Small intestine (tissue), 7 donors: ENCODE results near the gene CBX2. TPM values are rescaled to one million over a fixed set of nuclear protein-coding genes. Genes with fewer than 3 reads are reported as not detected.
A peak's percentile ranks its signal among the peaks of the same experiment; 100 is the strongest.

ENCODE experiments used
- DNase-seq, 2 donors: peaks; one replicate each; pipeline versions ENCODE4 v3.0.0 to v3.0.0-alpha.2; 2013
- FAIRE-seq: peaks from 2 replicates; lab custom pipeline; 2012; peaks lifted over from hg19 to GRCh38; lab: Jason Lieb, UNC
- H3K27ac ChIP-seq, 3 donors: one replicate each; pipeline ENCODE4 v1.5.1; 2013; ENCODE audit warnings: low read length in 2 of 3, mild to moderate bottlenecking in 2 of 3, control low read depth in 1 of 3, inconsistent platforms in 1 of 3, low read depth in 1 of 3, moderate library complexity in 1 of 3
- H3K27me3 ChIP-seq, 3 donors: one replicate each; pipeline ENCODE4 v1.6.1; 2013; ENCODE audit warnings: low read length in 3 of 3, inconsistent platforms in 1 of 3; ENCODE audit not compliant: control insufficient read depth in 3 of 3, insufficient read depth in 3 of 3
- H3K36me3 ChIP-seq, 3 donors: one replicate each; pipeline ENCODE4 v1.6.1; 2013; ENCODE audit warnings: low read length in 3 of 3, inconsistent platforms in 1 of 3, low read depth in 1 of 3, mild to moderate bottlenecking in 1 of 3, moderate library complexity in 1 of 3; ENCODE audit not compliant: control insufficient read depth in 3 of 3, insufficient read depth in 2 of 3
- H3K4me1 ChIP-seq, 3 donors: one replicate each; pipeline ENCODE4 v1.6.1; 2013; ENCODE audit warnings: low read length in 2 of 3, inconsistent platforms in 1 of 3, low read depth in 1 of 3, mild to moderate bottlenecking in 1 of 3, moderate library complexity in 1 of 3; ENCODE audit not compliant: control insufficient read depth in 3 of 3, insufficient read depth in 2 of 3
- H3K4me3 ChIP-seq, 3 donors: one replicate each; pipeline ENCODE4 v1.5.1; 2013; ENCODE audit warnings: low read length in 3 of 3, control low read depth in 1 of 3, inconsistent platforms in 1 of 3, low read depth in 1 of 3, mild to moderate bottlenecking in 1 of 3, moderate library complexity in 1 of 3
- H3K9me3 ChIP-seq, 2 donors: one replicate each; pipeline ENCODE4 v1.6.1; 2013; ENCODE audit warnings: low read depth in 1 of 2, low read length in 1 of 2; ENCODE audit not compliant: control insufficient read depth in 2 of 2, insufficient read depth in 1 of 2
- WGBS, 3 donors: extraction: QIAGEN DNeasy Blood & Tissue Kit; methylation state at CpG; one replicate each; pipeline ENCODE4 v1.1.7; 2013; 5-methylcytosine and 5-hydroxymethylcytosine counted together
- polyA plus RNA-seq, 4 donors: library from polyadenylated mRNA; stranded (reverse) in 3 of 4; unstranded in 1 of 4; fragments of 200-250 nt in 3 of 4; fragments of 120-200 nt in 1 of 4; gene quantifications; one replicate each; pipeline versions ENCODE4 v1.2.1 to v1.2.3, GENCODE V29; 2013
- donor health status: healthy with polysubstance abuse.
- donor health status: control.
- donor health status: control.
- donor health status: Bipolar disorder and iron deficiency.
- donor health status: healthy.

CBX2 gene
- polyA plus RNA-seq, 4 donors: 0.22 to 12.0 (median 2.1) TPM

DNA sequence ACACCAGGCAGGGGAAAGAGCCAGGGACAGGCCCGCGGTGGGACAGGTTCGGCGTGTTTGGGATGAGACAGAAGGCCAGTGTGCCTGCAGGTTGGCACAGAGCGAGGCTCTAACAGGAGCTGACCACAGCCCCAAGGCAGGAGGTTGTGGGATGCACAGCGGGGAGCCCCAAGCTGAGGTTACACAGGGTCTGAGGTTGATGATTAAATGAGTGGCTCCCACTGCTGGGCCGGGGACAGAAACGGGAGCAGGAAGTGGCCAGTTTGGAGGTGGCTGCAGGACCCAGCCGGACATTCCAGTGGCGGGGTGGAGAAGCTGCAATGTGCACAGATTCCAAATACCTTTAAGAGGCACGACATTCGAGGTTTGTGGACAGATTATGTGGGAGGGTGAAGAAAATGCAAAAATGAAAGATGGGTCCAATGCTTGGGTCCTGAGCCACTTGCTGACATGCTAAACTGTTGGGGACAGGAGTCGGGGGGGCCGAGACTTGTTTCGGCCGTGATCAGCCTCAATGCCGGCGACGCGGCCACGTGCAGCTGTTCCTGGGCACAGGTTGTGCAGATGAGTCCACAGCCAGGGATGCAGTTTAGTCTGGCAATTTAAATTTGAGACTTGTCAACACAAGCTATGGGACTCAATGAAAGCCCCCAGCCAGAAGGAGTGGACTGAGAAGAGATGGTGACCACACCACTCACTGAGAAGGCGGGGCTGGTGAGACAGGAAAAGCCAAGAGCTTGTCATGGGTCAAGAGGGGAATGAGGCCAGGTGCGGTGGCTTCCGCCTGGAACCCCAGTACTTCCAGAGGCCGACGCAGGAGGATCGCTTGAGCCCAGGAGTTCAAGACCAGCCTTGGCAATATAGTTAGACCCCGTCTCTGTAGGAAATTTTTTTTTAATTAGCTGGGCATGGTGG lies 38.5 kb upstream of the CBX2 start:
- 81 to 90% (median 82%) methylated on average over 28 of the region's 28 CpGs for WGBS, 3 donors
- DNase-seq (no peak), FAIRE-seq (no peak)
- peaks cover 0 to 7% (median 0%) of the 10 kb centered on the region in 3 donors for H3K27me3 ChIP-seq
- H3K4me1 ChIP-seq: peaks cover 0 to 64% (median 3%) of the 10 kb centered on the region in 3 donors
- peaks cover 0 to 9% of the 10 kb centered on the region in 2 donors for H3K9me3 ChIP-seq
- peak overlapping the region in 1 of 3 donors; percentile 86 for H3K27ac ChIP-seq
- no peak overlapping the region for H3K4me3 ChIP-seq
- peaks cover 0 to 58% (median 5%) of the 10 kb centered on the region in 3 donors for H3K36me3 ChIP-seq

DNA sequence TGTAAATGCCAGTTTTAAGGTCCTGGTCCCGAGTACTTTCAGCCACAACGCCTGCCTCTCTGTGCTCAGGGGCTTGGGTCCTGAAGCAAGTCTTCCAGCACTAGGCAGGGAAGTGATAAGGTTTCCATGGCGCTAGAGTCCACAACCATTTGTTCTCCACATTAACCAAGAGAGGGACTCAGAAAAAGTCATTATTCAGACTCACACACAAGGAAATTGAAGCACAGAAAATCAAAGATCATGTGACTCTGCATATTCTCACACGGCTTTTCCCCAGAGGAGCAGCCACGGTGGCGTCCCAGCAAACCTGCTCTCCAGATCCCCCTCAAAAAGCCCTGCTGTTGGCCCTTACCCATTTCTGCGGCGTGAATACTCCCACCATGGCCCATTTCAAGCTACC lies 37.5 kb upstream of the CBX2 start:
- DNase-seq (peak; percentile 74 to 88), FAIRE-seq (no peak)
- Histone ChIP-seq H3K9me3 (peaks cover 0 to 1% of the 10 kb centered on the region in 2 donors), H3K4me1 (peaks cover 0 to 68% (median 3%) of the 10 kb centered on the region in 3 donors), H3K4me3 (peak overlapping the region in 1 of 3 donors; percentile 26), H3K27me3 (peaks cover 0 to 6% (median 0%) of the 10 kb centered on the region in 3 donors), H3K36me3 (peaks cover 0 to 48% (median 0%) of the 10 kb centered on the region in 3 donors), H3K27ac (peak overlapping the region in 1 of 3 donors; percentile 86)
- 9 to 29% (median 17%) methylated on average over 8 of the region's 8 CpGs for WGBS, 3 donors

DNA sequence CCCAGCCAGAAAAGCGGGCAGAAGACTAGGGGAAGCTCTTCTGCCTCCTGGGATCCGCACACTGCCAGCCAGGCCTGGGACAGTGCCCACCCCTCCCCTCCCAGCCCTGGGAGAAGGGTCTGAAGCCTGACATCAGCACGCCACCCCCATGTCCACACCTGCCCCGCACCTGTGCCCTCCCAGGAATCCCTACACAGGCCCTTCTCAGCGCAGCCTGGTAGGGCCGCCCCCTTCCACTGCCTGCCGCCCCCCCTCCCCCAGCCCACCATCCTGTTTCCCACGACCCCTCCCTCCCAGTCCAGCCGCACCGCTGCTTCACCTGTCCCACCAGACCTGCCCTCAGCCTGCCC lies 36.6 kb upstream of the CBX2 start:
- Histone ChIP-seq H3K27ac (peak overlapping the region in 1 of 3 donors; percentile 86), H3K27me3 (peaks cover 0 to 6% (median 2%) of the 10 kb centered on the region in 3 donors), H3K36me3 (peaks cover 0 to 38% (median 0%) of the 10 kb centered on the region in 3 donors), H3K4me3 (peak overlapping the region in 1 of 3 donors; percentile 42), H3K9me3 (no peaks in the 10 kb centered on the region), H3K4me1 (peaks cover 0 to 71% (median 3%) of the 10 kb centered on the region in 3 donors)
- FAIRE-seq (no peak), DNase-seq (peak in 1 of 2 donors; percentile 31)
- 35 to 57% (median 54%) methylated on average over 7 to 10 of the region's 10 CpGs for WGBS, 3 donors

DNA sequence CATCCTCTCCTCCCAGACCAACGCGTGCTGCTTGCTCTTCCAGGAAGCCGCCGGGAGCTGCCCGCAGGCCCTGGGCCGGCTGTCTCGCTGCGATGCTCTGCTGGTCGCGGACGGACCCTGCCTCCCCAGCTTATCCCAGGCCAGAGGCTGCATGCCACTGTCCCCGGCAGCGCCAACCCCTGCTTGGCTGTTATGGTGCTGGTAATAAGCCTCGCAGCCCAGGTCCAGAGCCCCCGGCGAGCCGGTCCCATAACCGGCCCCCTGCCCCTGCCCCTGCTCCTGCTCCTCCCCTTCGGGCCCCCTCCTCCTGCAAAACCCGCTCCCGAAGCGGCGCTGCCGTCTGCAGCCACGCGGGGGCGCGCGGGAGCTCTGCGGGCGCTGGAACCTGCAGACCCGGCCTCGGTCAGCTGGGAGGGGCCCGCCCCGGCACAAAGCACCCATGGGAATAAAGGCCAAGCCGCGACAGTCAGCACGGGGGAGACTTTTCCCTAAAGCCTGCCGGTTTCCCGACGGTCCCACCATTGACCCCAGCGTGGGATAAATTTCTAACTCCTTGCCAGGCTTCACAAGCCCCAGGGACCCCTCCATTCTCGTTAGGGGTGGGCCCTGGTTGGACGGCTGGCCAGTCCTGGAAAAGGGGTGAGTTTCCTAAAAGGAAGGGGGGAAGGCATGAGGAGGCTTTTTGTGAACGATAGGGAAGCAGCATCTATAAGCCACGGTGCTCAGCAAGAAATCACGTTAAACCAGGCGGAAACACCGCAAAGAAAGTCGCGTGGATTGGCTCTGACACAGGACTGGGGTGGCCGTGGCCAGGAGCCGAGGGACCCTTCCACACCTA lies 36.0 kb upstream of the CBX2 start:
- Histone ChIP-seq H3K27me3 (peaks cover 0 to 10% (median 8%) of the 10 kb centered on the region in 3 donors), H3K9me3 (no peaks in the 10 kb centered on the region), H3K4me1 (peaks cover 0 to 74% (median 3%) of the 10 kb centered on the region in 3 donors), H3K27ac (peak overlapping the region in 1 of 3 donors; percentile 86), H3K36me3 (peaks cover 0 to 32% (median 0%) of the 10 kb centered on the region in 3 donors), H3K4me3 (peak overlapping the region in 1 of 3 donors; percentile 42)
- DNase-seq (peak; percentile 73 to 94), FAIRE-seq (no peak)
- WGBS, 3 donors: 8 to 10% (median 10%) methylated on average over 40 to 53 of the region's 53 CpGs

DNA sequence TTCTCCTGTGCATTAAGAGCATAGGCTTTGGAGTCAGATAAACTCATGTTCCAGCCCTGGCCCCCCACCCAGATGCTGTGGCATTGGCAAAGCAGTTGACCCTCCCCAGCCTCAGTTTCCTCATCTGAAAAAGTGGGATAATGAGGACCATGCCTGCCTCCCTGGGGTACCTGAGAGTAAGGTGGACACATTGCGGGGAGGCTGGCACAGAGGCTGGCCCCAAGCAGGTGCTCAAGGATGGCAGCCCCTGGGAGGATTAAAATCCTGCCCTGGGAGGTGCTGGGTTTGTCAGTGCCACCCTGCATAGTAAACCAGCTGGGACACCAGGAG lies 35.4 kb upstream of the CBX2 start:
- H3K27ac ChIP-seq: peak overlapping the region in 1 of 3 donors; percentile 86
- WGBS, 3 donors: 33 to 75% (median 60%) methylated on average over 1 of the region's 1 CpG
- no peak overlapping the region for H3K4me3 ChIP-seq
- peaks cover 0 to 14% (median 13%) of the 10 kb centered on the region in 3 donors for H3K27me3 ChIP-seq
- DNase-seq (no peak), FAIRE-seq (no peak)
- peaks cover 0 to 73% (median 3%) of the 10 kb centered on the region in 3 donors for H3K4me1 ChIP-seq
- H3K9me3 ChIP-seq: no peaks in the 10 kb centered on the region
- H3K36me3 ChIP-seq: peaks cover 0 to 26% (median 0%) of the 10 kb centered on the region in 3 donors

DNA sequence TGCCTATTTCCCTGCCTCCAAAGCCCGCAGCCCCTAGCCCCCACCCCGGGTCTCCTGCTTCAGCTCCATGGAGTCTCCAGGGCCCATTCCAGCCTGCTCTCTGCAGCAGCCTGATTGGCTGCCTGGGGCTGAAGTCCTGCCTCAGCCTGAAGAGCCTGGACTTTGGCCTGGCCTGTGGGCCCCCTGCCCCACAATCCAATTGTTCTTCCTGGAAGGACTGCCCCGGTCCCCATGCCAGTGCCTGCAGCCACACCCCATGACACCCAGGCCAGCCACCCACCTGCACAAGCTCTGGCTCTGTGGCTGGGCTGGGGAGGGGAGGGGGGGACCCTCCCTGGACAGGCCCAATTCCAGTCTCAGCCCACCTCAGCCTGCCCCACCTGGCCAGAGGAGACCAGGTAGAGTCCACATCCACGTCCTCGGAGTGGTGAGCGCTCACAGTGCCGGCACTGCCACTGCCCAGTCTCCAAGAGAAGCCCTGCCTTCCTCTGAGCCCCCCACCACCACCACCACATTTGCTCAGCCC lies 34.9 kb upstream of the CBX2 start:
- Histone ChIP-seq H3K9me3 (no peaks in the 10 kb centered on the region), H3K36me3 (peaks cover 0 to 22% (median 0%) of the 10 kb centered on the region in 3 donors), H3K27ac (peak overlapping the region in 1 of 3 donors; percentile 86), H3K4me1 (peaks cover 0 to 72% (median 3%) of the 10 kb centered on the region in 3 donors), H3K27me3 (peaks cover 0 to 19% (median 16%) of the 10 kb centered on the region in 3 donors), H3K4me3 (no peak overlapping the region)
- DNase-seq: peak; percentile 63 to 93
- WGBS, 3 donors: 40 to 75% (median 41%) methylated on average over 7 of the region's 7 CpGs
- no peak for FAIRE-seq

DNA sequence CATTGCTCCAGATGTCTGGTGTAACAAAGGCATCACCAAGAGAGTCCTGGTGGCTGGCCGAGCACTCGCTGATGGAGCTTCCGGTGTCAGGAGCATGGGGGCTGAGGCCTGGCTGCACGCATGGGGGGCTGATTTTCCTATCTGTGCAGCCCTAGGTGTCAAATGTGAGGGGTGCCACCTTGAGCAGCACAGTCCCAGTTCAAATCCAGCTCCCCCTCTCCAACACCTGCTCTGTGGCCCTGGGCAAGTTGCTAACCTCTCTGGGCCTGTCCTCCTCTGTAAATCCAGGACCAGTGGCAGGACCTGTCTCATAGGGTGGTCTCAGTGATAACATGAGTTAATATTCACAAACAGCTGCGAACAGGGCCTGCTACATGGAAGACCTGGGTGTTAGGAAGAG lies 34.3 kb upstream of the CBX2 start:
- 83 to 94% (median 92%) methylated on average over 5 of the region's 5 CpGs for WGBS, 3 donors
- H3K36me3 ChIP-seq: peaks cover 0 to 16% (median 0%) of the 10 kb centered on the region in 3 donors

More for the DNA sequence above, 34.3 kb upstream of the CBX2 start:
- Histone ChIP-seq H3K27me3 (peaks cover 0 to 22% (median 22%) of the 10 kb centered on the region in 3 donors), H3K4me1 (peaks cover 0 to 73% (median 3%) of the 10 kb centered on the region in 3 donors), H3K4me3 (no peak overlapping the region), H3K27ac (peak overlapping the region in 1 of 3 donors; percentile 86), H3K9me3 (no peaks in the 10 kb centered on the region)
- FAIRE-seq (no peak), DNase-seq (peak in 1 of 2 donors; percentile 32)
